ENCODE results near the gene SPANXD. TPM values are rescaled to one million over a fixed set of nuclear protein-coding genes. Genes with fewer than 3 reads are reported as not detected.

Gene SPANXD
- total and polyA plus RNA-seq, 10 of the 15 experiments (the other 5 are each of a cell fraction or from before 2014, with no cell fraction given): not detected

GRCh38 chrX:141669689-141670088, 28.9 kb downstream of the SPANXD start (continued):
- TF ChIP-seq BCLAF1 (IDR thresholded peaks at IDR 0.05): no peak

GRCh38 chrX:141668371-141668770, 30.2 kb downstream of the SPANXD start:
- 5% methylated on average over 4 of the region's 4 CpGs for WGBS (ENCODE audit: insufficient coverage, insufficient replicate concordance, low lambda C conversion rate, missing lambda C conversion rate)
- H3K9ac ChIP-seq (ENCODE audit: control insufficient read depth, insufficient read depth, low read length): no peak overlapping the region
- DNase-seq (ENCODE audit: low read depth, low spot score) (no peak), FAIRE-seq (no peak), ATAC-seq (no peak)
- TF ChIP-seq PKNOX1 (IDR thresholded peaks at IDR 0.05) (no peak), FOS (IDR thresholded peaks at IDR 0.05; ENCODE audit: borderline replicate concordance, extremely low read depth, insufficient read length) (no peak), EED (IDR thresholded peaks at IDR 0.05; ENCODE audit: low read depth) (no peak), E2F4 (IDR thresholded peaks at IDR 0.05; ENCODE audit: low read depth, low read length) (no peak), ZBED1 (IDR thresholded peaks at IDR 0.05; ENCODE audit: borderline replicate concordance) (no peak), CREM (IDR thresholded peaks at IDR 0.05; ENCODE audit: low read depth) (no peak), CHD4 (IDR thresholded peaks at IDR 0.05) (no peak), LARP7 (IDR thresholded peaks at IDR 0.05) (no peak), ZNF622 (IDR thresholded peaks at IDR 0.05) (no peak), ELK1 (IDR thresholded peaks at IDR 0.05; ENCODE audit: low read depth, low read length) (no peak), ZZZ3 (IDR thresholded peaks at IDR 0.05; ENCODE audit: control insufficient read depth, insufficient read length, low read depth) (no peak), TAF1 (IDR thresholded peaks at IDR 0.05; ENCODE audit: borderline replicate concordance, low read depth, low read length) (no peak), BACH1 (IDR thresholded peaks at IDR 0.05; ENCODE audit: borderline replicate concordance) (no peak), HDAC6 (IDR thresholded peaks at IDR 0.05; ENCODE audit: unreplicated experiment) (no peak), NR2F1 (conservative IDR thresholded peaks at IDR 0.05) (no peak), RCOR1 (conservative IDR thresholded peaks at IDR 0.05; ENCODE audit: low read depth, low read length) (no peak)
- H3K27me3 ChIP-seq (replicated peaks in 1 of 2; ENCODE audit: control insufficient read depth in 2 of 2, insufficient read depth in 2 of 2, low read length in 1 of 2): no peaks in the 10 kb centered on the region
- no peaks in the 10 kb centered on the region for H3K4me1 ChIP-seq (ENCODE audit: control insufficient read depth, insufficient read depth, low read length)
- intact Hi-C loops (cut with micrococcal nuclease; ENCODE audit: unreplicated experiment): no loop called here
- no peaks in the 10 kb centered on the region for H3K79me2 ChIP-seq (ENCODE audit: control insufficient read depth, insufficient read depth, low read length)
- no peak overlapping the region for H2AFZ ChIP-seq (ENCODE audit: control insufficient read depth, low read depth, low read length)
- RAD21 ChIA-PET (ENCODE audit: unreplicated experiment): no interaction called here
- in situ Hi-C loops (cut with MboI): no loop called here
- CTCF ChIA-PET: interaction anchor here (0.7 kb wide), 1 partner anchor 536 kb away, joined by 3 read pairs; no protein-coding TSS in a partner anchor
- POLR2A ChIA-PET: no interaction called here
- no peaks in the 10 kb centered on the region for H3K9me3 ChIP-seq (replicated peaks; ENCODE audit: control insufficient read depth, insufficient read depth, low read length)
- no peak overlapping the region for H3K4me3 ChIP-seq
- H3K27ac ChIP-seq (ENCODE audit: control insufficient read depth, insufficient read depth): no peak overlapping the region
- no peak overlapping the region for H3K4me2 ChIP-seq (ENCODE audit: control insufficient read depth, insufficient read depth)
- SMC1A ChIA-PET (ENCODE audit: uncharacterized antibody, unreplicated experiment): no interaction called here
- H4K20me1 ChIP-seq (ENCODE audit: control insufficient read depth, insufficient read depth): no peaks in the 10 kb centered on the region
- H3K36me3 ChIP-seq (ENCODE audit: control insufficient read depth in 2 of 2, insufficient read depth in 2 of 2, low read length in 1 of 2): no peaks in the 10 kb centered on the region
- no TSS peak for BruUV-seq (replicated peaks)

Measured in GM12878 (cell line).